Stimulated activated CD4-positive, alpha-beta T cell treated with anti-CD3 and anti-CD28 coated beads, Interleukin-2, amount 100 ng/mL, for 24 hours (primary cell): ENCODE results near the gene RAD51B.
"Not testable (repeated sequence)": the region's sequence is repeated elsewhere in the genome, so short reads cannot be mapped to it uniquely, and the experiment has no call there.

Source experiments
- DNase-seq, 2 donors: peaks; one replicate each; pipeline ENCODE4 v3.0.0-alpha.2; 2020

The RAD51B gene

GRCh38 chr14:68219407-68219806 is 399.8 kb downstream of the RAD51B start:
- DNase-seq = no peak

GRCh38 chr14:68221046-68221445 is 401.5 kb downstream of the RAD51B start:
- not testable (repeated sequence) for DNase-seq

GRCh38 chr14:68222154-68222553 is 402.6 kb downstream of the RAD51B start:
- no peak for DNase-seq

- DNase-seq = no peak
Measured at GRCh38 chr14:68222726-68223125, 403.1 kb downstream of the RAD51B start.

- DNase-seq = no peak
Measured at GRCh38 chr14:68223631-68224030, 404.1 kb downstream of the RAD51B start.

GRCh38 chr14:68225321-68225720 is 405.7 kb downstream of the RAD51B start:
- no peak for DNase-seq

- no peak for DNase-seq
Measured at GRCh38 chr14:68226523-68226922, 406.9 kb downstream of the RAD51B start.

GRCh38 chr14:68228656-68229055 is 409.1 kb downstream of the RAD51B start:
- no peak for DNase-seq

GRCh38 chr14:68229423-68230100 is 410.0 kb downstream of the RAD51B start:
- DNase-seq = no peak

- no peak for DNase-seq
Measured at GRCh38 chr14:68230202-68230949, 410.8 kb downstream of the RAD51B start.

- DNase-seq = no peak
Measured at GRCh38 chr14:68230950-68231717, 411.6 kb downstream of the RAD51B start.

GRCh38 chr14:68231898-68232297 is 412.3 kb downstream of the RAD51B start:
- DNase-seq = no peak

- DNase-seq = peak; percentile 30 to 42
Measured at GRCh38 chr14:68232300-68233055, 412.9 kb downstream of the RAD51B start.

GRCh38 chr14:68233101-68233784 is 413.7 kb downstream of the RAD51B start:
- no peak for DNase-seq

- DNase-seq = no peak
Measured at GRCh38 chr14:68234101-68234905, 414.7 kb downstream of the RAD51B start.

- no peak for DNase-seq
Measured at GRCh38 chr14:68235011-68235410, 415.4 kb downstream of the RAD51B start.

- no peak for DNase-seq
Measured at GRCh38 chr14:68236582-68237458, 417.2 kb downstream of the RAD51B start.

- no peak for DNase-seq
Measured at GRCh38 chr14:68238551-68238950, 419.0 kb downstream of the RAD51B start.

GRCh38 chr14:68238976-68239375 is 419.4 kb downstream of the RAD51B start:
- no peak for DNase-seq
